Spleen (tissue), 11 donors: ENCODE data around the gene GLP2R. TPM values are rescaled to one million over a fixed set of nuclear protein-coding genes. Genes with fewer than 3 reads are reported as not detected.

Experiments
- DNase-seq: peaks from one replicate; pipeline ENCODE4 v3.0.0-alpha.2; 2020
- H3K27ac ChIP-seq, 8 donors: fragments of 200-600 bp; sonication (generic) in 7 of 8; 1 replicate in 4 of 8; 2 replicates in 4 of 8; pipeline versions ENCODE4 v1.5.0 to v1.8.0; 2016 to 2021; ENCODE audit warnings: inconsistent platforms in 4 of 8, mild to moderate bottlenecking in 4 of 8, moderate library complexity in 1 of 8
- H3K27me3 ChIP-seq, 7 donors: fragments of 200-600 bp; sonication (generic) in 6 of 7; replicated peaks in 1 of 7; 1 replicate in 4 of 7; 2 replicates in 3 of 7; pipeline versions ENCODE4 v1.5.0 to v1.8.0; 2016 to 2021; ENCODE audit warnings: inconsistent platforms in 3 of 7, mild to moderate bottlenecking in 1 of 7
- H3K36me3 ChIP-seq, 6 donors: fragments of 200-600 bp; sonication (generic) in 5 of 6; 1 replicate in 4 of 6; 2 replicates in 2 of 6; pipeline versions ENCODE4 v1.5.0 to v1.8.0; 2016 to 2021; ENCODE audit warnings: inconsistent platforms in 2 of 6
- H3K4me1 ChIP-seq, 6 donors: fragments of 200-600 bp; sonication (generic) in 5 of 6; 1 replicate in 3 of 6; 2 replicates in 3 of 6; pipeline versions ENCODE4 v1.5.0 to v1.8.0; 2016 to 2021; ENCODE audit warnings: inconsistent platforms in 3 of 6
- H3K4me3 ChIP-seq, 8 donors: fragments of 200-600 bp; sonication (generic) in 7 of 8; 1 replicate in 4 of 8; 2 replicates in 4 of 8; pipeline versions ENCODE4 v1.5.0 to v1.8.0; 2016 to 2021; ENCODE audit warnings: inconsistent platforms in 4 of 8, mild to moderate bottlenecking in 4 of 8, moderate library complexity in 2 of 8
- H3K9me3 ChIP-seq, 8 donors: fragments of 200-600 bp; sonication (generic) in 7 of 8; 1 replicate in 4 of 8; 2 replicates in 4 of 8; pipeline versions ENCODE4 v1.5.0 to v1.8.0; 2016 to 2021; ENCODE audit warnings: inconsistent platforms in 4 of 8
- CTCF ChIP-seq, 11 experiments: fragments of 200-600 bp in 7 of 11; fragments of 450-650 bp in 4 of 11; sonication (generic) in 4 of 11; IDR thresholded peaks in 8 of 11; conservative IDR thresholded peaks in 3 of 11; 1 replicate in 7 of 11; 2 replicates in 4 of 11; pipeline versions ENCODE4 v1.4.0 to v1.8.0; 2016 to 2021; ENCODE audit warnings: antibody characterized with exemption in 11 of 11, inconsistent platforms in 4 of 11, mild to moderate bottlenecking in 1 of 11
- POLR2A ChIP-seq, 3 donors: fragments of 450-650 bp; IDR thresholded peaks; one replicate each; pipeline ENCODE4 v1.5.1; 2017; ENCODE audit warnings: antibody characterized with exemption in 3 of 3, mild to moderate bottlenecking in 1 of 3
- POLR2AphosphoS5 ChIP-seq, 3 donors: sonication (generic); formaldehyde crosslinking; IDR thresholded peaks; one replicate each; pipeline ENCODE4 v1.5.1; 2017; ENCODE audit warnings: antibody characterized with exemption in 3 of 3
- WGBS, 5 donors: extraction: QIAGEN DNeasy Blood & Tissue Kit in 3 of 5; methylation state at CpG; one replicate each; pipeline versions ENCODE4 v1.1.5 to v1.1.7; 2013 to 2018; 5-methylcytosine and 5-hydroxymethylcytosine counted together
- intact Hi-C: fragments of 100-400 bp; cut with DNase I; formaldehyde crosslinking; loops from one replicate; pipeline ENCODE4 v1.15.0; 2023; ENCODE audit warnings: low total_unique reads
- polyA plus RNA-seq, 3 donors: library from polyadenylated mRNA; stranded (reverse); fragments of 200-250 nt; gene quantifications; one replicate each; pipeline ENCODE4 v1.2.1, GENCODE V29; 2013
- total RNA-seq, 7 donors: library from RNA; depleted of rRNA in 3 of 7; stranded (reverse); fragments of >200 nt in 3 of 7; fragmentation: NEBNext Ultra II Directional in 4 of 7; extraction: Animal tissue kit (Norgen Biotek cat#: 25700) in 4 of 7; gene quantifications; one replicate each; pipeline versions ENCODE4 v1.1.0 to v1.2.1, GENCODE V29; 2016 to 2021
- donor health status: healthy with polysubstance abuse.
- donor health status: DM: no; HTN: no; CAD: no; lungs with moderate emphysema.
- donor health status: DM: no; HTN: no; CAD: no.
- donor health status: Bipolar disorder and iron deficiency.
- donor health status: healthy.
- donor health status: DM: no; HTN: no; CAD: no.
- donor health status: DM: yes; HTN: yes; CAD: no.

Gene GLP2R
- total and polyA plus RNA-seq, 10 donors, result 0.07 to 0.63 (median 0.15) TPM; not detected in 4

GRCh38 chr17:9809409-9809808, 16.3 kb upstream of the GLP2R start:
- Histone ChIP-seq H3K4me3 (no peak overlapping the region), H3K27ac (no peak overlapping the region), H3K9me3 (peaks cover 0 to 12% (median 2%) of the 10 kb centered on the region in 8 donors), H3K36me3 (no peaks in the 10 kb centered on the region), H3K27me3 (peaks cover 0 to 29% (median 0%) of the 10 kb centered on the region in 7 donors), H3K4me1 (no peaks in the 10 kb centered on the region)
- DNase-seq, result no peak
- 87 to 94% (median 92%) methylated on average over 8 of the region's 8 CpGs for WGBS, 5 donors
- TF ChIP-seq POLR2A (IDR thresholded peaks at IDR 0.05), result no peak
- no peak for TF ChIP-seq POLR2AphosphoS5 (IDR thresholded peaks at IDR 0.05)
- no peak for TF ChIP-seq CTCF (IDR thresholded peaks at IDR 0.05 in 8 of 11, conservative IDR thresholded peaks at IDR 0.05 in 3 of 11)
- intact Hi-C loops, result no loop called here

GRCh38 chr17:9810100-9810949, 15.4 kb upstream of the GLP2R start:
- intact Hi-C loops, result no loop called here
- TF ChIP-seq POLR2AphosphoS5 (IDR thresholded peaks at IDR 0.05) (no peak), CTCF (IDR thresholded peaks at IDR 0.05 in 8 of 11, conservative IDR thresholded peaks at IDR 0.05 in 3 of 11) (no peak), POLR2A (IDR thresholded peaks at IDR 0.05) (no peak)
- Histone ChIP-seq H3K4me3 (no peak overlapping the region), H3K27ac (no peak overlapping the region), H3K9me3 (peaks cover 0 to 3% (median 0%) of the 10 kb centered on the region in 8 donors), H3K36me3 (no peaks in the 10 kb centered on the region), H3K27me3 (peaks cover 0 to 29% (median 0%) of the 10 kb centered on the region in 7 donors), H3K4me1 (no peaks in the 10 kb centered on the region)
- DNase-seq, result no peak
- 73 to 86% (median 76%) methylated on average over 4 of the region's 4 CpGs for WGBS, 5 donors

- Histone ChIP-seq H3K27ac (no peak overlapping the region), H3K4me1 (no peaks in the 10 kb centered on the region), H3K27me3 (peaks cover 0 to 29% (median 0%) of the 10 kb centered on the region in 7 donors), H3K9me3 (no peaks in the 10 kb centered on the region), H3K36me3 (no peaks in the 10 kb centered on the region), H3K4me3 (no peak overlapping the region)
- DNase-seq, result no peak
- no peak for TF ChIP-seq POLR2AphosphoS5 (IDR thresholded peaks at IDR 0.05)
- TF ChIP-seq CTCF (IDR thresholded peaks at IDR 0.05 in 8 of 11, conservative IDR thresholded peaks at IDR 0.05 in 3 of 11), result no peak
- TF ChIP-seq POLR2A (IDR thresholded peaks at IDR 0.05), result no peak
- 75 to 93% (median 88%) methylated on average over 5 of the region's 5 CpGs for WGBS, 5 donors
- intact Hi-C loops, result no loop called here
Observed at GRCh38 chr17:9811086-9811485, 14.6 kb upstream of the GLP2R start.

GRCh38 chr17:9811537-9811936, 14.2 kb upstream of the GLP2R start:
- no peak overlapping the region for H3K4me3 ChIP-seq
- H3K4me1 ChIP-seq, result no peaks in the 10 kb centered on the region
- WGBS, 5 donors, result 77 to 86% (median 82%) methylated on average over 11 of the region's 11 CpGs
- DNase-seq, result no peak
- no peaks in the 10 kb centered on the region for H3K36me3 ChIP-seq
- H3K27ac ChIP-seq, result no peak overlapping the region
- H3K27me3 ChIP-seq, result peaks cover 0 to 29% (median 0%) of the 10 kb centered on the region in 7 donors
- intact Hi-C loops, result no loop called here
- TF ChIP-seq POLR2A (IDR thresholded peaks at IDR 0.05) (no peak), POLR2AphosphoS5 (IDR thresholded peaks at IDR 0.05) (no peak), CTCF (IDR thresholded peaks at IDR 0.05 in 8 of 11, conservative IDR thresholded peaks at IDR 0.05 in 3 of 11) (no peak)
- H3K9me3 ChIP-seq, result no peaks in the 10 kb centered on the region
